K562 (cell line): ENCODE results near the gene GMPR2. TPM values are rescaled to one million over a fixed set of nuclear protein-coding genes. Genes with fewer than 3 reads are reported as not detected.

ENCODE experiments used
- ATAC-seq: fragments of 200-7000 bp; cut with Tn5 transposase; 3 replicates; pipeline ENCODE4 v1.9.1; 2020; ENCODE audit warnings: moderate library complexity
- BruUV-seq: library from RNA; stranded (reverse); fragments of 400-500 nt; replicated peaks from 2 replicates; lab custom pipeline; 2021; lab: Mats Ljungman, UMichigan
- CTCF ChIA-PET: fragments of 300-600 bp; formaldehyde crosslinking; extraction: SDS; loops from one replicate; lab custom pipeline; 2021; ENCODE audit warnings: low intra/inter-chr PET ratio; lab: Yijun Ruan, JAX
- POLR2A ChIA-PET: fragments of 300-600, 350-650 bp; sonication (Branson Sonifier 250); formaldehyde crosslinking; extraction: SDS; loops from one replicate; lab custom pipeline; 2021; ENCODE audit warnings: antibody characterized with exemption, inconsistent platforms; lab: Yijun Ruan, JAX
- DNase-seq, 4 experiments: peaks; one replicate each; pipeline versions ENCODE4 v3.0.0 to v3.0.0-alpha.2; 2011 to 2018; ENCODE audit warnings: low spot score in 3 of 4, mixed read lengths in 3 of 4; ENCODE audit errors: extremely low read depth in 1 of 4
- FAIRE-seq: peaks from 2 replicates; lab custom pipeline; 2011; peaks lifted over from hg19 to GRCh38; lab: Jason Lieb, UNC
- H2AFZ ChIP-seq: 2 replicates; pipeline ENCODE4 v1.6.0; 2011; ENCODE audit warnings: low read depth, low read length, control low read depth, inconsistent platforms
- H3K27ac ChIP-seq: fragments of 200-600 bp; 3 replicates; pipeline ENCODE4 v1.8.0; 2011; ENCODE audit warnings: low read depth, mild to moderate bottlenecking, control low read depth, inconsistent platforms, low read length, moderate library complexity, mixed read lengths; ENCODE audit errors: extremely low read depth
- H3K27me3 ChIP-seq, 2 experiments: fragments of 300-600 bp in 1 of 2; 2 replicates in 1 of 2; 3 replicates in 1 of 2; pipeline versions ENCODE4 v1.6.0 to v1.8.0; 2011; ENCODE audit warnings: inconsistent platforms in 2 of 2, low read length in 2 of 2, mild to moderate bottlenecking in 1 of 2, mixed read lengths in 1 of 2, moderate library complexity in 1 of 2; ENCODE audit not compliant: control insufficient read depth in 2 of 2, insufficient read depth in 2 of 2
- H3K36me3 ChIP-seq: fragments of 300-600 bp; 3 replicates; pipeline ENCODE4 v1.8.0; 2011; ENCODE audit warnings: mild to moderate bottlenecking, low read length, inconsistent platforms; ENCODE audit not compliant: control insufficient read depth, insufficient read depth
- H3K4me1 ChIP-seq, 2 experiments: fragments of 200-600 bp in 1 of 2; replicated peaks in 1 of 2; 2 replicates in 1 of 2; 3 replicates in 1 of 2; pipeline versions ENCODE4 v1.5.1 to v1.8.0; 2011; ENCODE audit warnings: inconsistent platforms in 2 of 2, low read length in 2 of 2, mild to moderate bottlenecking in 1 of 2, mixed read lengths in 1 of 2, moderate library complexity in 1 of 2; ENCODE audit not compliant: control insufficient read depth in 2 of 2, insufficient read depth in 2 of 2
- H3K4me2 ChIP-seq: 2 replicates; pipeline ENCODE4 v1.6.1; 2011; ENCODE audit warnings: low read length, control low read depth, inconsistent platforms, mixed read lengths; ENCODE audit not compliant: insufficient read depth
- H3K4me3 ChIP-seq: fragments of 200-600 bp; sonication (generic), shearing (Covaris generic); 2 replicates; pipeline ENCODE4 v1.5.1; 2016; ENCODE audit warnings: control low read depth, inconsistent platforms
- H3K79me2 ChIP-seq: fragments of 200-600 bp; 3 replicates; pipeline ENCODE4 v1.8.0; 2011; ENCODE audit warnings: low read length, inconsistent platforms; ENCODE audit not compliant: control insufficient read depth, insufficient read depth
- H3K9ac ChIP-seq, 2 experiments: 2 replicates each; pipeline versions ENCODE4 v1.6.0 to v1.6.1; 2011; ENCODE audit warnings: low read depth in 2 of 2, low read length in 2 of 2, control low read depth in 1 of 2, inconsistent platforms in 1 of 2, mild to moderate bottlenecking in 1 of 2, mixed read lengths in 1 of 2; ENCODE audit not compliant: insufficient read depth in 1 of 2
- H3K9me1 ChIP-seq: one replicate; pipeline ENCODE4 v1.6.0; 2011; ENCODE audit warnings: inconsistent platforms, mild to moderate bottlenecking, low read length, moderate library complexity; ENCODE audit not compliant: control insufficient read depth, insufficient read depth
- H3K9me3 ChIP-seq: replicated peaks from 2 replicates; pipeline ENCODE4 v1.5.1; 2011; ENCODE audit warnings: low read depth, low read length, inconsistent platforms; ENCODE audit not compliant: control insufficient read depth, insufficient read depth
- H4K20me1 ChIP-seq: replicated peaks from 2 replicates; pipeline ENCODE4 v1.6.1; 2011; ENCODE audit warnings: low read length, inconsistent platforms, mixed read lengths; ENCODE audit not compliant: control insufficient read depth, insufficient read depth
- BMI1 ChIP-seq: fragments of 150-350 bp; IDR thresholded peaks from 2 replicates; pipeline ENCODE4 v1.6.1; 2014; ENCODE audit warnings: low read length
- DDX20 ChIP-seq: fragments of 450-650 bp; IDR thresholded peaks from 2 replicates; pipeline ENCODE4 v1.6.1; 2016; ENCODE audit warnings: missing genetic modification characterization, low read depth, mild to moderate bottlenecking, missing compliant biosample characterization, moderate library complexity
- ERF ChIP-seq: fragments of 450-650 bp; formaldehyde crosslinking; IDR thresholded peaks from 2 replicates; pipeline ENCODE4 v1.4.0; 2020; ENCODE audit warnings: mild to moderate bottlenecking, mixed read lengths
- GATAD2A ChIP-seq: fragments of 450-650 bp; IDR thresholded peaks from 2 replicates; pipeline ENCODE4 v1.6.1; 2017
- GTF2E2 ChIP-seq: fragments of 200-800 bp; sonication (Bioruptor generic); IDR thresholded peaks from 2 replicates; pipeline ENCODE4 v1.6.1; 2016; ENCODE audit warnings: missing genetic modification characterization, missing compliant biosample characterization
- KDM5B ChIP-seq: fragments of 200-600 bp; sonication (generic); IDR thresholded peaks from 2 replicates; pipeline ENCODE4 v1.6.1; 2012; ENCODE audit warnings: low read depth, mild to moderate bottlenecking, moderate library complexity, low read length, control low read depth, inconsistent platforms; ENCODE audit not compliant: insufficient replicate concordance
- MAZ ChIP-seq, 2 experiments: fragments of 450-650 bp in 1 of 2; sonication (generic) in 1 of 2; formaldehyde crosslinking; IDR thresholded peaks in 1 of 2; conservative IDR thresholded peaks in 1 of 2; 2 replicates each; pipeline versions ENCODE4 v1.4.0 to v1.5.0; 2020; ENCODE audit warnings: mild to moderate bottlenecking in 1 of 2, missing genetic modification reagents in 1 of 2
- POLR2A ChIP-seq: fragments of 450-650 bp; conservative IDR thresholded peaks from 2 replicates; pipeline ENCODE4 v1.6.1; 2016
- RBM15 ChIP-seq: fragments of 200-400 bp; formaldehyde crosslinking; IDR thresholded peaks from 2 replicates; pipeline ENCODE4 v1.6.1; 2018; ENCODE audit warnings: mild to moderate bottlenecking, low read length, moderate library complexity; ENCODE audit not compliant: insufficient read depth
- SMC3 ChIP-seq: conservative IDR thresholded peaks from 2 replicates; pipeline ENCODE4 v1.6.1; 2011; ENCODE audit warnings: low read depth, low read length, improper control_type of control experiment; ENCODE audit not compliant: insufficient read depth
- TAF1 ChIP-seq: IDR thresholded peaks from 2 replicates; pipeline ENCODE4 v1.6.1; 2011; ENCODE audit warnings: mild to moderate bottlenecking, low read length, moderate library complexity; ENCODE audit not compliant: insufficient read depth, control insufficient read depth, severe bottlenecking; ENCODE audit errors: extremely low read depth
- ZNF780A ChIP-seq: fragments of 250-450 bp; sonication (Bioruptor Pico); IDR thresholded peaks from 2 replicates; pipeline ENCODE4 v1.5.0; 2021; ENCODE audit warnings: mild to moderate bottlenecking
- WGBS: fragments of 100-300 bp; shearing (Covaris generic); methylation state at CpG from one replicate; pipeline ENCODE4 v1.1.6; 2016; ENCODE audit warnings: low coverage, mixed read lengths; ENCODE audit not compliant: insufficient coverage; ENCODE audit errors: missing lambda C conversion rate; 5-methylcytosine and 5-hydroxymethylcytosine counted together
- in situ Hi-C: fragments of 300-500 bp; cut with MboI; formaldehyde crosslinking; loops from 4 replicates; pipeline ENCODE4 v1.15.0; 2018; ENCODE audit warnings: inconsistent platforms, mixed read lengths
- intact Hi-C: fragments of 100-400 bp; cut with micrococcal nuclease; formaldehyde crosslinking; loops from 2 replicates; pipeline ENCODE4 v1.14.2; 2022
- polyA plus RNA-seq, 8 experiments: library from polyadenylated mRNA; depleted of rRNA in 4 of 8; stranded (reverse) in 5 of 8; unstranded in 3 of 8; fragments of >200 nt; fragmentation: Nextera tagmentation in 2 of 8; fragmentation: Illumina TruSeq in 1 of 8; extraction: Ambion mirVana in 2 of 8; extraction: Trizol in 1 of 8; gene quantifications; 2 replicates each; pipeline versions ENCODE4 v1.2.1 to v1.2.3, GENCODE V29; 2011 to 2014; ENCODE audit warnings: inconsistent platforms in 1 of 8, missing spikeins in 1 of 8
- total RNA-seq, 7 experiments: library from RNA; depleted of rRNA in 6 of 7; stranded (reverse); fragments of >200 nt in 6 of 7; fragmentation: Illumina TruSeq in 2 of 7; extraction: Trizol in 2 of 7; gene quantifications; 2 replicates each; pipeline versions ENCODE4 v1.2.1 to v1.2.3, GENCODE V29; 2011 to 2021; ENCODE audit warnings: low replicate concordance in 1 of 7
- TF ChIP-seq, protein P1 (sequence below), 2 experiments: fragments of 250-450 bp in 1 of 2; fragments of 450-650 bp in 1 of 2; sonication (Bioruptor Pico) in 1 of 2; IDR thresholded peaks; 2 replicates each; pipeline versions ENCODE4 v1.6.1 to v1.8.0; 2016 to 2021; ENCODE audit warnings: mild to moderate bottlenecking in 2 of 2, moderate library complexity in 2 of 2, missing compliant biosample characterization in 1 of 2, missing genetic modification characterization in 1 of 2
- TF ChIP-seq, protein P2 (sequence below): fragments of 450-650 bp; formaldehyde crosslinking; IDR thresholded peaks from 2 replicates; pipeline ENCODE4 v1.4.0; 2022; ENCODE audit warnings: missing genetic modification characterization
- TF ChIP-seq, protein P3 (sequence below): fragments of 450-650 bp; formaldehyde crosslinking; IDR thresholded peaks from 2 replicates; pipeline ENCODE4 v1.4.0; 2020; ENCODE audit warnings: mild to moderate bottlenecking, moderate library complexity
- TF ChIP-seq, protein P4 (sequence below): fragments of 450-650 bp; IDR thresholded peaks from 2 replicates; pipeline ENCODE4 v1.6.1; 2017; ENCODE audit warnings: mild to moderate bottlenecking, moderate library complexity

The GMPR2 gene
- total and polyA plus RNA-seq, 9 of the 15 experiments (the other 6 are each of a cell fraction or from before 2014, with no cell fraction given): 26.4 to 67.4 (median 36.3) TPM

DNA sequence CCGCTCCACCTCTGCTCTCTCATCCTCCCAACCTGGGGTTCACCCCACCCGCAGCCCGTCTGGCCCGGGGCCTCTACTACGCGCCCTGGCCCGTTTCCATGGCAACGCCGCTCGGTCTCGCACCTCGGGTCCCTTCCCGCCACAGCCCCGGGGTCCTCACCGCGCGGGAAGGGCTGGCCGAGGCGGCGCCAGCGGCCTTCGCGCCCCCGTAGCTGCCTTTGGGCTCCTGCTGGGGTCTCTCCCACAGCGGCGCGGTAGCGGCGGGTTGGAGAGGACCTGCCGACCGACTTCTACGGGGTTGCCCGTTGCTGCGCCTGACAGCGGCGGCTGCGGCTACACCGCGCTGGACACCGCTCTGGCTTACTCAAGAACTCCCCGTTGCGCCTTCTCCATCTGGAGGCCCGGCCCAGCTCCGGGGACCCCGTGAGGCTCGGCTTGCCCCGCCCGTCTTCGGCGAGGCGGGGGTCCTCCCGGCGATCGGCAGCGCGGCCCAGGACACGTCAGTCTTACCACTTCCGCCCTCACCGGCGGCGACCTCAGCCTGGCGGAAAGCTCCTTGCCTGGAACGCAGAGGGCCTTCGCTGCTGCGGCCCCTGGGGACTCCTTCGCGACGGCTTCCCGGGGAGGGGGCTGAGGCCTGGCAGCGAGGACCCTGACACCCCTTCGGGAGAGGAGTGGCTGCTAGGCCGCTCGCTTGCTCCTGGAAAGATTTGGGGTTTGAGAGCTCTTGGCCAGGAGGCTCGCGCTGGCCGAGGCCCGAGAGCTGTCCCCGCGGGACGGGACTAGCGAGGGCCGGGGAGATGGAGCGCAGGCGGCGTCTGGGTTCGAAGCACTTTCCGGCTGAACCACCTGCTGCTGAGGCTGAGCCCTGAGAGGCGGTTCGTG is 37.3 kb upstream of the GMPR2 start, which contains the start of gene TM9SF1:
Gene TM9SF1 (minus strand): TSS at position 256 of the 885 bp plus-strand sequence. CDS start 422 bp downstream, outside the sequence.
- ATAC-seq (peak; percentile 95), DNase-seq (peak; percentile 81 to 89 (median 84)), FAIRE-seq (peak; percentile 91)
- Histone ChIP-seq H3K4me3 (peak within 1 kb of the TSS; percentile 67), H3K4me2 (peak within 1 kb of the TSS; percentile 86), H4K20me1 (no peaks in the 10 kb centered on the region), H3K9me3 (no peaks in the 10 kb centered on the region), H3K36me3 (peaks cover 30% of the 10 kb centered on the region; the same call in 2 of the 3 replicates), H3K4me1 (peaks cover 6 to 13% of the 10 kb centered on the region in 2 experiments; a peak in 3 of 5 replicates), H3K9ac (peak within 1 kb of the TSS; percentile 96 to 99), H3K27ac (peak within 1 kb of the TSS; percentile 97), H2AFZ (peak within 1 kb of the TSS; percentile 98), H3K27me3 (no peaks in the 10 kb centered on the region), H3K9me1 (no peaks in the 10 kb centered on the region), H3K79me2 (peaks cover 51% of the 10 kb centered on the region)
- in situ Hi-C loops (no loop called here), intact Hi-C loops (no loop called here)
- WGBS: under 1% methylated on average over 47 of the region's 89 CpGs
- BruUV-seq: no TSS peak
- ChIA-PET CTCF (no interaction called here), POLR2A (interaction anchor here (0.5 to 3.2 kb wide), 13 partner anchors 9 to 875 kb away, joined by 3 to 21 read pairs (median 4); partner anchors contain the start of genes CHMP4A, EMC9, IRF9 and MDP1)
- TF ChIP-seq GATAD2A (no peak), KDM5B (peak; percentile 51), SMC3 (0 out of 2 replicates have a peak, but pooled peaks have one; percentile 3), MAZ (CRISPR knock-in tag; conservative IDR thresholded peaks at IDR 0.05 in 1 of 2, IDR thresholded peaks at IDR 0.05 in 1 of 2) (peak; percentile 89 to 94), POLR2A (peak; percentile 80), GTF2E2 (tag) (peak; percentile 84), RBM15 (no peak), BMI1 (peak; percentile 54; the same call in 1 of the 2 replicates), ZNF780A (CRISPR knock-in tag) (no peak), DDX20 (tag) (no peak), ERF (CRISPR knock-in tag) (no peak), TAF1 (peak; percentile 57)
- TF ChIP-seq, protein P1, sequence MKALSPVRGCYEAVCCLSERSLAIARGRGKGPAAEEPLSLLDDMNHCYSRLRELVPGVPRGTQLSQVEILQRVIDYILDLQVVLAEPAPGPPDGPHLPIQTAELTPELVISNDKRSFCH (CRISPR knock-in tag; IDR thresholded peaks at IDR 0.05): no peak
- TF ChIP-seq, protein P1 (tag; IDR thresholded peaks at IDR 0.05): no peak
- TF ChIP-seq, protein P2, sequence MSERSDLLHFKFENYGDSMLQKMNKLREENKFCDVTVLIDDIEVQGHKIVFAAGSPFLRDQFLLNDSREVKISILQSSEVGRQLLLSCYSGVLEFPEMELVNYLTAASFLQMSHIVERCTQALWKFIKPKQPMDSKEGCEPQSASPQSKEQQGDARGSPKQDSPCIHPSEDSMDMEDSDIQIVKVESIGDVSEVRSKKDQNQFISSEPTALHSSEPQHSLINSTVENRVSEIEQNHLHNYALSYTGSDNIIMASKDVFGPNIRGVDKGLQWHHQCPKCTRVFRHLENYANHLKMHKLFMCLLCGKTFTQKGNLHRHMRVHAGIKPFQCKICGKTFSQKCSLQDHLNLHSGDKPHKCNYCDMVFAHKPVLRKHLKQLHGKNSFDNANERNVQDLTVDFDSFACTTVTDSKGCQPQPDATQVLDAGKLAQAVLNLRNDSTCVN: 0 out of 2 replicates have a peak, but pooled peaks have one; percentile 8
- TF ChIP-seq, protein P3, sequence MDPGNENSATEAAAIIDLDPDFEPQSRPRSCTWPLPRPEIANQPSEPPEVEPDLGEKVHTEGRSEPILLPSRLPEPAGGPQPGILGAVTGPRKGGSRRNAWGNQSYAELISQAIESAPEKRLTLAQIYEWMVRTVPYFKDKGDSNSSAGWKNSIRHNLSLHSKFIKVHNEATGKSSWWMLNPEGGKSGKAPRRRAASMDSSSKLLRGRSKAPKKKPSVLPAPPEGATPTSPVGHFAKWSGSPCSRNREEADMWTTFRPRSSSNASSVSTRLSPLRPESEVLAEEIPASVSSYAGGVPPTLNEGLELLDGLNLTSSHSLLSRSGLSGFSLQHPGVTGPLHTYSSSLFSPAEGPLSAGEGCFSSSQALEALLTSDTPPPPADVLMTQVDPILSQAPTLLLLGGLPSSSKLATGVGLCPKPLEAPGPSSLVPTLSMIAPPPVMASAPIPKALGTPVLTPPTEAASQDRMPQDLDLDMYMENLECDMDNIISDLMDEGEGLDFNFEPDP (CRISPR knock-in tag): no peak
- TF ChIP-seq, protein P4, sequence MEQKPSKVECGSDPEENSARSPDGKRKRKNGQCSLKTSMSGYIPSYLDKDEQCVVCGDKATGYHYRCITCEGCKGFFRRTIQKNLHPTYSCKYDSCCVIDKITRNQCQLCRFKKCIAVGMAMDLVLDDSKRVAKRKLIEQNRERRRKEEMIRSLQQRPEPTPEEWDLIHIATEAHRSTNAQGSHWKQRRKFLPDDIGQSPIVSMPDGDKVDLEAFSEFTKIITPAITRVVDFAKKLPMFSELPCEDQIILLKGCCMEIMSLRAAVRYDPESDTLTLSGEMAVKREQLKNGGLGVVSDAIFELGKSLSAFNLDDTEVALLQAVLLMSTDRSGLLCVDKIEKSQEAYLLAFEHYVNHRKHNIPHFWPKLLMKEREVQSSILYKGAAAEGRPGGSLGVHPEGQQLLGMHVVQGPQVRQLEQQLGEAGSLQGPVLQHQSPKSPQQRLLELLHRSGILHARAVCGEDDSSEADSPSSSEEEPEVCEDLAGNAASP: no peak
